HUES6 (cell line): ENCODE measurements around the gene DVL2.

Experiments used
- H3K27ac ChIP-seq: 2 replicates; pipeline ENCODE4 v1.7.0; 2013; ENCODE audit warnings: low read depth, mild to moderate bottlenecking, low read length, inconsistent platforms
- H3K27me3 ChIP-seq: 2 replicates; pipeline ENCODE4 v1.6.1; 2013; ENCODE audit warnings: low read length; ENCODE audit not compliant: control insufficient read depth, insufficient read depth
- H3K36me3 ChIP-seq: 2 replicates; pipeline ENCODE4 v1.6.1; 2013; ENCODE audit warnings: low read length; ENCODE audit not compliant: control insufficient read depth, insufficient read depth
- H3K4me1 ChIP-seq: 2 replicates; pipeline ENCODE4 v1.6.1; 2013; ENCODE audit warnings: low read length; ENCODE audit not compliant: control insufficient read depth, insufficient read depth
- H3K4me3 ChIP-seq: 2 replicates; pipeline ENCODE4 v1.5.1; 2013; ENCODE audit warnings: low read depth, low read length
- H3K9ac ChIP-seq: one replicate; pipeline ENCODE4 v1.6.1; 2013; ENCODE audit warnings: mild to moderate bottlenecking, low read length
- H3K9me3 ChIP-seq: 2 replicates; pipeline ENCODE4 v1.6.1; 2013; ENCODE audit warnings: low read depth, low read length; ENCODE audit not compliant: control insufficient read depth, insufficient read depth

DVL2 gene

GRCh38 chr17:7205561-7205960 is 28.8 kb downstream of the DVL2 start:
- Histone ChIP-seq H3K4me3 (peak overlapping the region; percentile 79), H3K27me3 (no peaks in the 10 kb centered on the region; the same call in 1 of the 2 replicates), H3K9ac (no peak overlapping the region), H3K36me3 (peaks cover 29% of the 10 kb centered on the region), H3K9me3 (no peaks in the 10 kb centered on the region), H3K27ac (no peak overlapping the region), H3K4me1 (peaks cover 25% of the 10 kb centered on the region)

- Histone ChIP-seq H3K9me3 (no peaks in the 10 kb centered on the region), H3K4me1 (peaks cover 23% of the 10 kb centered on the region), H3K9ac (no peak overlapping the region), H3K36me3 (peaks cover 29% of the 10 kb centered on the region), H3K27ac (no peak overlapping the region), H3K4me3 (peak overlapping the region; percentile 79), H3K27me3 (no peaks in the 10 kb centered on the region; the same call in 1 of the 2 replicates)
Observed at GRCh38 chr17:7204828-7205461, 29.4 kb downstream of the DVL2 start.

- H3K36me3 ChIP-seq: peaks cover 29% of the 10 kb centered on the region
- H3K27ac ChIP-seq: no peak overlapping the region
- no peak overlapping the region for H3K9ac ChIP-seq
- H3K27me3 ChIP-seq: no peaks in the 10 kb centered on the region; the same call in 1 of the 2 replicates
- peaks cover 22% of the 10 kb centered on the region for H3K4me1 ChIP-seq
- no peaks in the 10 kb centered on the region for H3K9me3 ChIP-seq
- peak overlapping the region; percentile 79 for H3K4me3 ChIP-seq
Observed at GRCh38 chr17:7204336-7204735, 30.0 kb downstream of the DVL2 start.

- Histone ChIP-seq H3K27me3 (no peaks in the 10 kb centered on the region; the same call in 1 of the 2 replicates), H3K4me1 (peaks cover 13% of the 10 kb centered on the region), H3K9ac (no peak overlapping the region), H3K4me3 (no peak overlapping the region), H3K9me3 (no peaks in the 10 kb centered on the region), H3K36me3 (peaks cover 29% of the 10 kb centered on the region), H3K27ac (no peak overlapping the region)
Observed at GRCh38 chr17:7203391-7203790, 30.9 kb downstream of the DVL2 start.

- Histone ChIP-seq H3K9ac (no peak overlapping the region), H3K4me3 (no peak overlapping the region), H3K36me3 (peaks cover 56% of the 10 kb centered on the region)
Observed at GRCh38 chr17:7196651-7197401, 37.5 kb downstream of the DVL2 start.

GRCh38 chr17:7195971-7196370 is 38.3 kb downstream of the DVL2 start:
- Histone ChIP-seq H3K4me1 (no peaks in the 10 kb centered on the region), H3K4me3 (no peak overlapping the region), H3K9ac (no peak overlapping the region), H3K36me3 (peaks cover 51% of the 10 kb centered on the region), H3K27me3 (no peaks in the 10 kb centered on the region), H3K9me3 (no peaks in the 10 kb centered on the region), H3K27ac (no peak overlapping the region)

More at GRCh38 chr17:7196651-7197401, 37.5 kb downstream of the DVL2 start:
- Histone ChIP-seq H3K4me1 (no peaks in the 10 kb centered on the region), H3K27me3 (no peaks in the 10 kb centered on the region), H3K27ac (no peak overlapping the region), H3K9me3 (no peaks in the 10 kb centered on the region)

GRCh38 chr17:7192271-7192937 is 41.9 kb downstream of the DVL2 start:
- no peak overlapping the region for H3K27ac ChIP-seq

GRCh38 chr17:7191571-7192270 is 42.6 kb downstream of the DVL2 start:
- Histone ChIP-seq H3K27ac (no peak overlapping the region), H3K9me3 (no peaks in the 10 kb centered on the region), H3K4me1 (no peaks in the 10 kb centered on the region), H3K9ac (no peak overlapping the region), H3K27me3 (no peaks in the 10 kb centered on the region), H3K4me3 (no peak overlapping the region), H3K36me3 (peaks cover 45% of the 10 kb centered on the region)

More at GRCh38 chr17:7192271-7192937, 41.9 kb downstream of the DVL2 start:
- no peaks in the 10 kb centered on the region for H3K9me3 ChIP-seq
- peaks cover 50% of the 10 kb centered on the region for H3K36me3 ChIP-seq
- no peak overlapping the region for H3K4me3 ChIP-seq
- H3K27me3 ChIP-seq: no peaks in the 10 kb centered on the region
- H3K4me1 ChIP-seq: no peaks in the 10 kb centered on the region
- H3K9ac ChIP-seq: no peak overlapping the region

GRCh38 chr17:7191069-7191468 is 43.2 kb downstream of the DVL2 start:
- no peak overlapping the region for H3K9ac ChIP-seq
- H3K36me3 ChIP-seq: peaks cover 39% of the 10 kb centered on the region
- H3K27me3 ChIP-seq: no peaks in the 10 kb centered on the region
- H3K9me3 ChIP-seq: no peaks in the 10 kb centered on the region
- H3K4me3 ChIP-seq: no peak overlapping the region
- no peak overlapping the region for H3K27ac ChIP-seq
- no peaks in the 10 kb centered on the region for H3K4me1 ChIP-seq

- H3K9me3 ChIP-seq: no peaks in the 10 kb centered on the region
- H3K27me3 ChIP-seq: no peaks in the 10 kb centered on the region
- peaks cover 32% of the 10 kb centered on the region for H3K36me3 ChIP-seq
- no peak overlapping the region for H3K9ac ChIP-seq
- no peak overlapping the region for H3K27ac ChIP-seq
- no peak overlapping the region for H3K4me3 ChIP-seq
- H3K4me1 ChIP-seq: no peaks in the 10 kb centered on the region
Observed at GRCh38 chr17:7190276-7190917, 43.9 kb downstream of the DVL2 start.
